BLaER1 (cell line): ENCODE data around the gene ZRANB1.

Experiments used
- H3K27ac ChIP-seq: shearing (Covaris generic); formaldehyde crosslinking; 2 replicates; pipeline ENCODE4 v1.8.1; 2022
- H3K27me3 ChIP-seq: shearing (Covaris generic); formaldehyde crosslinking; 2 replicates; pipeline ENCODE4 v1.8.1; 2022
- H3K36me3 ChIP-seq: shearing (Covaris generic); formaldehyde crosslinking; 2 replicates; pipeline ENCODE4 v1.8.1; 2022
- H3K4me1 ChIP-seq: shearing (Covaris generic); formaldehyde crosslinking; 2 replicates; pipeline ENCODE4 v1.8.1; 2022
- H3K4me2 ChIP-seq: shearing (Covaris generic); formaldehyde crosslinking; 2 replicates; pipeline ENCODE4 v1.8.1; 2022
- H3K4me3 ChIP-seq: shearing (Covaris generic); formaldehyde crosslinking; 2 replicates; pipeline ENCODE4 v1.8.1; 2022
- H3K9ac ChIP-seq: shearing (Covaris generic); formaldehyde crosslinking; 2 replicates; pipeline ENCODE4 v1.8.1; 2022
- H3K9me3 ChIP-seq: shearing (Covaris generic); formaldehyde crosslinking; 2 replicates; pipeline ENCODE4 v1.8.1; 2022
- H4K20me1 ChIP-seq: shearing (Covaris generic); formaldehyde crosslinking; 2 replicates; pipeline ENCODE4 v1.8.1; 2022
- Cebpa-rat ChIP-seq: shearing (Covaris generic); IDR thresholded peaks from 2 replicates; pipeline ENCODE4 v1.8.1; 2022

Gene ZRANB1

DNA sequence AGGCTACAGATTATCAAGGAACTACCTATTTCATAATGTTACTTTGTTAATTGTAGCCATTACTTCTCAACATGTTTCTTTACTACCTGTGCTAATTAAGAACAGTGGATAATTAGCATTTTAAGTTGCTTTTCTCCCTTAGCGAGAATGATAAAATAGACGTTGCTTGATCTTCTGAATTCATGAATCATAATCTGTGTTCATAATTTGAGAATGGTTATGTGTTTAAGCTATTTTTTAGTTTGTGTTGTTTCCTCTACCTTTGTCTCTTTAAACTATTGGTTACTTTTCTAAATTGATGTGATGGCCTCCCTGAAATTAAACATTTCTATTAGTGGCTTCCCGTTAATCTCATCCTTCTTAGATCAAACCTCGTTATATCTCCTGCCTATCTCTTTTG is at the start of gene ZRANB1:
ZRANB1 (plus strand) TSS at position 301 of the 400 bp plus-strand sequence. CDS start 371 bp downstream, outside the sequence.
- Histone ChIP-seq H3K4me1 (peaks cover 16% of the 10 kb centered on the region), H3K27ac (no peak within 1 kb of the TSS), H4K20me1 (peaks cover 99% of the 10 kb centered on the region), H3K9me3 (no peaks in the 10 kb centered on the region), H3K4me3 (no peak within 1 kb of the TSS), H3K36me3 (peaks cover 31% of the 10 kb centered on the region), H3K27me3 (no peaks in the 10 kb centered on the region), H3K9ac (no peak within 1 kb of the TSS), H3K4me2 (no peak within 1 kb of the TSS)
- TF ChIP-seq Cebpa-rat = no peak

DNA sequence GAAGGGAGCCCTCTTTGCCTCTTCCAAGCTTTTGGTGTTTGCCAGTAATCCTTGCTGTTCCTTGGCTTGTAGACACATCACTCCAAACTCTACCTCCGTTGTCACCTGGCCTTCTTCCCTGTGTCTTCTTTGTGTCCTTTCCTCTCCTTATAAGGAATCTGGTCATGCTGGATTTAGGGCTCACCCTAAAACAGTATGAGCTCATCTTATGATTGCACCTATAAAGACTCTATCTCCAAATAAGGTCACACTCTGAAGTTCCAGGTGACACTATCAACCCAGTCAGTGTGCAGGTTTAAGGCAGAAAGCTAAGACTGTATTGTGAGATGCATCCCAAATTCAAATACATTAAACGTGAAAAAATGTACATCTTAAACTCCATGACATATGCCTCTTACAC is 49.0 kb upstream of the ZRANB1 start:
- no peak for TF ChIP-seq Cebpa-rat

GRCh38 chr10:124894569-124895215 is 47.2 kb upstream of the ZRANB1 start:
- Histone ChIP-seq H3K9ac (no peak overlapping the region), H3K4me2 (no peak overlapping the region), H3K27ac (no peak overlapping the region), H3K27me3 (no peaks in the 10 kb centered on the region), H4K20me1 (no peaks in the 10 kb centered on the region), H3K4me1 (no peaks in the 10 kb centered on the region), H3K9me3 (no peaks in the 10 kb centered on the region), H3K4me3 (no peak overlapping the region), H3K36me3 (no peaks in the 10 kb centered on the region)
- no peak for TF ChIP-seq Cebpa-rat

More for the DNA sequence above, 49.0 kb upstream of the ZRANB1 start:
- H3K27me3 ChIP-seq = no peaks in the 10 kb centered on the region
- no peaks in the 10 kb centered on the region for H3K9me3 ChIP-seq
- no peaks in the 10 kb centered on the region for H3K4me1 ChIP-seq
- no peak overlapping the region for H3K4me3 ChIP-seq
- no peak overlapping the region for H3K4me2 ChIP-seq
- H3K36me3 ChIP-seq = no peaks in the 10 kb centered on the region
- H3K9ac ChIP-seq = no peak overlapping the region
- no peak overlapping the region for H3K27ac ChIP-seq
- H4K20me1 ChIP-seq = no peaks in the 10 kb centered on the region

- H3K27ac ChIP-seq = no peak overlapping the region
- H4K20me1 ChIP-seq = no peaks in the 10 kb centered on the region
- H3K4me1 ChIP-seq = no peaks in the 10 kb centered on the region
- no peak overlapping the region for H3K4me3 ChIP-seq
- no peaks in the 10 kb centered on the region for H3K36me3 ChIP-seq
- H3K27me3 ChIP-seq = no peaks in the 10 kb centered on the region
- no peak overlapping the region for H3K4me2 ChIP-seq
- no peak for TF ChIP-seq Cebpa-rat
- H3K9ac ChIP-seq = no peak overlapping the region
- no peaks in the 10 kb centered on the region for H3K9me3 ChIP-seq
Observed at GRCh38 chr10:124896751-124897150, 45.2 kb upstream of the ZRANB1 start.

- no peak for TF ChIP-seq Cebpa-rat
- Histone ChIP-seq H3K36me3 (no peaks in the 10 kb centered on the region), H3K4me2 (no peak overlapping the region), H3K4me3 (no peak overlapping the region), H3K27ac (no peak overlapping the region), H3K9ac (no peak overlapping the region), H3K27me3 (no peaks in the 10 kb centered on the region), H3K4me1 (no peaks in the 10 kb centered on the region), H4K20me1 (no peaks in the 10 kb centered on the region), H3K9me3 (no peaks in the 10 kb centered on the region)
Observed at GRCh38 chr10:124898471-124898870, 43.5 kb upstream of the ZRANB1 start.

DNA sequence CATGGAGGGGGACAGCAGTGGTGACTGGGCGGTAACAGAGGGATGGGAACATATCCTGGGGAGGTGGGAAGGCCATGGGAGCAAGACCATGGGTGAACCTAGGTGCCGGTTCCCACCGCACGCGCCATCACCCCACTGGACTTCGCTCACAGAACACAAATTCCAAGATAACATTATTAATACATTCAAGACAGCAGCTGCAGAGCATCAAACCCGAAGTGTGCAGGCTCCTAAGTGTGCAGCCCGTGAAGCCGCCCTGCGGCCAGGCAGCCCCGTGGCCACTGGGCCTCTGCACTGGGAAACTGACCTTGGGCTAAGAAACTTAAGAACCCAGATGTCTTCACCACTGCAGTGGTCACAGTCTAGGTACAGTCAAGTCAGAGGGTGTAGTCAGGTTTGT is 42.8 kb upstream of the ZRANB1 start:
- H3K27me3 ChIP-seq = no peaks in the 10 kb centered on the region
- no peaks in the 10 kb centered on the region for H3K4me1 ChIP-seq
- H3K9me3 ChIP-seq = no peaks in the 10 kb centered on the region
- no peak overlapping the region for H3K9ac ChIP-seq
- H3K36me3 ChIP-seq = no peaks in the 10 kb centered on the region
- H3K4me3 ChIP-seq = no peak overlapping the region
- H3K27ac ChIP-seq = no peak overlapping the region
- no peak for TF ChIP-seq Cebpa-rat
- no peaks in the 10 kb centered on the region for H4K20me1 ChIP-seq
- H3K4me2 ChIP-seq = no peak overlapping the region

DNA sequence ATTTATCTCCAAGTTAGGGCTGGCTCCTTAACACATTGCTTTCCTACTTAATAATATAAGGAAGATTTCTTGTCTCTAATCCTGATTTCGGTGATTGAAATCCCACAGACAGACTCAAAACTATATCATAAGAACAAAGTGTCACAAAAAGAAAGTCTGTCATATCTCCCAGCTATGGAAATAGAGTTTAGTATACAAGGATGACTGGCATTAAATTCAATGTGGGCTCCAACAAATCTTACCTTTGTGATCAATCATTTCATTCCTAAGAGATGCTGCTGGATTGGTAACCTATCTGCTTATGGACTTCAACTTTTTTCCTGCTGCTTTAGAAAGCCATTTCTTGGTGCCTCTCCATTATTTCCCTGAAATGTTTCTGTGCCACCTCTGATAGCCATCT is 39.5 kb upstream of the ZRANB1 start:
- H3K9me3 ChIP-seq = no peaks in the 10 kb centered on the region
- H3K9ac ChIP-seq = no peak overlapping the region
- no peak for TF ChIP-seq Cebpa-rat
- H4K20me1 ChIP-seq = no peaks in the 10 kb centered on the region
- no peak overlapping the region for H3K4me3 ChIP-seq
- H3K36me3 ChIP-seq = no peaks in the 10 kb centered on the region
- H3K27ac ChIP-seq = no peak overlapping the region
- no peaks in the 10 kb centered on the region for H3K27me3 ChIP-seq
- H3K4me1 ChIP-seq = no peaks in the 10 kb centered on the region
- H3K4me2 ChIP-seq = no peak overlapping the region

DNA sequence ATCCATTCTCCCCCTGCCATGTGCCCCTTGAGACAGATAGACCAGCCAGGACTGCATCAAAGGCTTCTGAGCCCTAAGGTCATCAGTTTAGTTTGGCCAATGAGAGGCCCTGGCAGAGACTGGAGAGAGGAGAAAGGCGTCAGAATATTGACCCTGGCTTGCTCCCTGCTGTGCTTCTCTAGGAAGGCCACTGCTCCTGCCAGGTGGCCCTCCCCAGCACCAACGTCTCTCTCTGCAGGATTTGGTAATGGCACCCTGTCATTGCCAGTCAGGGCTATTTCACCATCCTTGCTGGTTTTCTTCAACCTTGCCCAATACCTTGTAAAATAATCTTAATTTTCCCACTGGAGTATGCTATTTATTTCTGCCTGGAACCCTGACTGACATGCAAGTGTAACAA is 38.8 kb upstream of the ZRANB1 start:
- Histone ChIP-seq H3K4me3 (no peak overlapping the region), H3K9me3 (no peaks in the 10 kb centered on the region), H3K4me2 (no peak overlapping the region), H3K9ac (no peak overlapping the region), H3K4me1 (no peaks in the 10 kb centered on the region), H3K27me3 (no peaks in the 10 kb centered on the region), H3K36me3 (no peaks in the 10 kb centered on the region), H3K27ac (no peak overlapping the region), H4K20me1 (no peaks in the 10 kb centered on the region)
- TF ChIP-seq Cebpa-rat = no peak

DNA sequence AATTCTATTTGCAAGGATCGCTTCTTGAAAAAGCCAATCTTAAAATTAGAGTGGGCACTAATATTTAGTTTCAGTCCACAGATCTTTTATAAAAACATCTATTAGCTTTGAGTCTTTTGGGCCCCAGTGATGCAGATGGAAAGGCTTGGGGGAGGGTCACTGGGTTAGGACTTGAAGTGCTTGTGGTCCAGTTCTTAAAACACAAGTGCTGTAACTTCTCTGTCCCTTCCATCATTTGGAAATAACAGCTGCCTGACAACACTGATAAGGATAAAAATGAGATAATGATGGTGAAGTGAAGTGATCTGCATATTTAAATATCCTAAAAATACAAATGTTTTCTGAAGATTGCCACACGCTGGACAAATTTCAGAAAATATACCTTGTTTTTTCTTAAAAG is 37.1 kb upstream of the ZRANB1 start:
- Histone ChIP-seq H3K4me3 (no peak overlapping the region), H4K20me1 (no peaks in the 10 kb centered on the region), H3K36me3 (no peaks in the 10 kb centered on the region), H3K4me1 (no peaks in the 10 kb centered on the region), H3K27ac (no peak overlapping the region), H3K9ac (no peak overlapping the region), H3K9me3 (no peaks in the 10 kb centered on the region), H3K27me3 (no peaks in the 10 kb centered on the region), H3K4me2 (no peak overlapping the region)
- TF ChIP-seq Cebpa-rat = no peak

GRCh38 chr10:124906551-124907001 is 35.3 kb upstream of the ZRANB1 start:
- no peak overlapping the region for H3K4me3 ChIP-seq
- no peak overlapping the region for H3K4me2 ChIP-seq
- H3K9me3 ChIP-seq = no peaks in the 10 kb centered on the region
- no peaks in the 10 kb centered on the region for H3K36me3 ChIP-seq
- no peak overlapping the region for H3K9ac ChIP-seq
- no peak for TF ChIP-seq Cebpa-rat
- H3K4me1 ChIP-seq = peaks cover 9% of the 10 kb centered on the region
- H3K27ac ChIP-seq = no peak overlapping the region
- no peaks in the 10 kb centered on the region for H3K27me3 ChIP-seq
- no peaks in the 10 kb centered on the region for H4K20me1 ChIP-seq

DNA sequence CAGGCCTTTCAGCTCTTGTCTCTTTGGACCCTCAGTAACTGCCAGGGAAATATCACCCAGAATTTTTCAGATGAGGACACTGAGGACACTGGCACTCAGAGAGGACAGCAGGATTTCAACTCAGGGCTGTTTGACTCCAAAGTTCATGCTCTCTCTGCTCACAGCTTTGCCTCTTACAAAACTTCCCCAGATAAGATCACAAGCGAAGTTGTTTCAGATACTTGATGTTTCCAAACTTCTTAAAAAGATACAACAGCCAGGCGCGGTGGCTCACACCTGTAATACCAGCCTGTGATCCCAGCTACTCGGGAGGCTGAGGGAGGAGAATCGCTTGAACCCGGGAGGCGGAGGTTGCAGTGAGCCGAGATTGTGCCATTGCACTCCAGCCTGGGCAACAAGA is 32.4 kb upstream of the ZRANB1 start:
- TF ChIP-seq Cebpa-rat = no peak

More for the DNA sequence above, 32.4 kb upstream of the ZRANB1 start:
- no peaks in the 10 kb centered on the region for H4K20me1 ChIP-seq
- H3K36me3 ChIP-seq = no peaks in the 10 kb centered on the region
- H3K4me2 ChIP-seq = no peak overlapping the region
- no peak overlapping the region for H3K27ac ChIP-seq
- H3K9me3 ChIP-seq = no peaks in the 10 kb centered on the region
- no peaks in the 10 kb centered on the region for H3K27me3 ChIP-seq
- no peak overlapping the region for H3K9ac ChIP-seq
- H3K4me1 ChIP-seq = peaks cover 14% of the 10 kb centered on the region
- no peak overlapping the region for H3K4me3 ChIP-seq
